Tibial nerve (tissue), 4 donors: ENCODE results near the gene NIT2. TPM values are rescaled to one million over a fixed set of nuclear protein-coding genes. Genes with fewer than 3 reads are reported as not detected.

Experiments used
- DNase-seq, 2 donors: peaks; one replicate each; pipeline ENCODE4 v3.0.0-alpha.2; 2019; ENCODE audit warnings: low spot score in 2 of 2
- H3K27ac ChIP-seq, 4 donors: fragments of 200-600 bp; sonication (generic) in 3 of 4; one replicate each; pipeline ENCODE4 v1.5.1; 2017 to 2019; ENCODE audit warnings: mild to moderate bottlenecking in 1 of 4
- H3K27me3 ChIP-seq, 2 donors: fragments of 200-600 bp; sonication (generic) in 1 of 2; one replicate each; pipeline versions ENCODE4 v1.5.1 to v1.6.0; 2017 to 2019
- H3K36me3 ChIP-seq, 3 donors: fragments of 200-600 bp; sonication (generic); one replicate each; pipeline ENCODE4 v1.5.1; 2018 to 2019
- H3K4me1 ChIP-seq, 4 donors: fragments of 200-600 bp; sonication (generic) in 3 of 4; one replicate each; pipeline ENCODE4 v1.5.1; 2017 to 2019
- H3K4me3 ChIP-seq, 4 donors: fragments of 200-600 bp; sonication (generic) in 3 of 4; one replicate each; pipeline ENCODE4 v1.5.1; 2017 to 2019; ENCODE audit warnings: mild to moderate bottlenecking in 1 of 4, moderate library complexity in 1 of 4
- H3K9me3 ChIP-seq, 4 donors: fragments of 200-600 bp; sonication (generic) in 3 of 4; one replicate each; pipeline ENCODE4 v1.5.1; 2017 to 2019
- CTCF ChIP-seq, 5 experiments: fragments of 200-600 bp in 3 of 5; fragments of 450-650 bp in 2 of 5; sonication (generic) in 3 of 5; IDR thresholded peaks; one replicate each; pipeline ENCODE4 v1.5.1; 2016 to 2019; ENCODE audit warnings: antibody characterized with exemption in 5 of 5, mild to moderate bottlenecking in 3 of 5, moderate library complexity in 2 of 5
- EP300 ChIP-seq, 2 donors: sonication (generic); formaldehyde crosslinking; IDR thresholded peaks; one replicate each; pipeline ENCODE4 v1.6.1; 2017; ENCODE audit warnings: antibody characterized with exemption in 2 of 2, mild to moderate bottlenecking in 1 of 2
- POLR2A ChIP-seq, 2 donors: fragments of 450-650 bp; IDR thresholded peaks; one replicate each; pipeline ENCODE4 v1.6.1; 2017; ENCODE audit warnings: antibody characterized with exemption in 2 of 2, mild to moderate bottlenecking in 2 of 2, moderate library complexity in 2 of 2
- WGBS, 2 donors: methylation state at CpG; one replicate each; pipeline ENCODE4 v1.1.5; 2018; 5-methylcytosine and 5-hydroxymethylcytosine counted together
- total RNA-seq, 4 donors: library from RNA; depleted of rRNA; stranded (reverse); fragments of >200 nt; gene quantifications; one replicate each; pipeline ENCODE4 v1.1.0, GENCODE V29; 2016

Gene NIT2
- total RNA-seq, 4 donors from 2014 or later, result 32.9 to 43.5 (median 37.4) TPM

- DNase-seq, result no peak
- peaks cover 0 to 56% (median 30%) of the 10 kb centered on the region in 4 donors for H3K4me1 ChIP-seq
- H3K27me3 ChIP-seq, result no peaks in the 10 kb centered on the region
- 0% methylated on average over 2 of the region's 2 CpGs for WGBS, 2 donors
- peaks cover 0 to 10% (median 0%) of the 10 kb centered on the region in 3 donors for H3K36me3 ChIP-seq
- H3K9me3 ChIP-seq, result peaks cover 0 to 7% (median under 1%) of the 10 kb centered on the region in 4 donors
- peak overlapping the region in 3 of 4 donors; percentile 82 to 94 (median 92) for H3K27ac ChIP-seq
- TF ChIP-seq POLR2A (IDR thresholded peaks at IDR 0.05), result no peak
- TF ChIP-seq CTCF (IDR thresholded peaks at IDR 0.05), result no peak
- no peak for TF ChIP-seq EP300 (IDR thresholded peaks at IDR 0.05)
- peak overlapping the region; percentile 79 to 100 (median 92) for H3K4me3 ChIP-seq
Observed at GRCh38 chr3:100402256-100402655, 67.7 kb downstream of the NIT2 start.

GRCh38 chr3:100402891-100403290, 68.3 kb downstream of the NIT2 start:
- Histone ChIP-seq H3K27me3 (no peaks in the 10 kb centered on the region), H3K27ac (no peak overlapping the region), H3K4me3 (peak overlapping the region in 1 of 4 donors; percentile 100), H3K4me1 (peaks cover 0 to 50% (median 30%) of the 10 kb centered on the region in 4 donors), H3K36me3 (peaks cover 0 to 16% (median 0%) of the 10 kb centered on the region in 3 donors), H3K9me3 (peaks cover 0 to 12% (median 2%) of the 10 kb centered on the region in 4 donors)
- TF ChIP-seq CTCF (IDR thresholded peaks at IDR 0.05) (no peak), EP300 (IDR thresholded peaks at IDR 0.05) (no peak), POLR2A (IDR thresholded peaks at IDR 0.05) (no peak)
- 36 to 37% methylated on average over 2 of the region's 2 CpGs for WGBS, 2 donors
- no peak for DNase-seq

- H3K9me3 ChIP-seq, result peaks cover 0 to 18% (median 2%) of the 10 kb centered on the region in 4 donors
- peaks cover 0 to 23% (median 0%) of the 10 kb centered on the region in 3 donors for H3K36me3 ChIP-seq
- no peaks in the 10 kb centered on the region for H3K27me3 ChIP-seq
- H3K4me1 ChIP-seq, result peaks cover 0 to 44% (median 29%) of the 10 kb centered on the region in 4 donors
- peak overlapping the region in 1 of 4 donors; percentile 100 for H3K4me3 ChIP-seq
- no peak for TF ChIP-seq EP300 (IDR thresholded peaks at IDR 0.05)
- H3K27ac ChIP-seq, result no peak overlapping the region
- WGBS, 2 donors, result 57 to 60% methylated on average over 5 of the region's 5 CpGs
- DNase-seq, result no peak
Observed at GRCh38 chr3:100403362-100404249, 69.0 kb downstream of the NIT2 start.

GRCh38 chr3:100404250-100404548, 69.6 kb downstream of the NIT2 start:
- peaks cover 0 to 24% (median 0%) of the 10 kb centered on the region in 3 donors for H3K36me3 ChIP-seq

GRCh38 chr3:100407164-100407563, 72.6 kb downstream of the NIT2 start:
- H3K27ac ChIP-seq, result no peak overlapping the region
- no peak for TF ChIP-seq CTCF (IDR thresholded peaks at IDR 0.05)
- H3K27me3 ChIP-seq, result no peaks in the 10 kb centered on the region
- peaks cover 0 to 31% (median 2%) of the 10 kb centered on the region in 4 donors for H3K9me3 ChIP-seq
- H3K4me3 ChIP-seq, result no peak overlapping the region
- H3K4me1 ChIP-seq, result peaks cover 0 to 24% (median 16%) of the 10 kb centered on the region in 4 donors
- no peak for DNase-seq
- peaks cover 0 to 42% (median 0%) of the 10 kb centered on the region in 3 donors for H3K36me3 ChIP-seq
- 75% methylated on average over 2 of the region's 2 CpGs for WGBS, 2 donors

More at GRCh38 chr3:100404250-100404548, 69.6 kb downstream of the NIT2 start:
- Histone ChIP-seq H3K27me3 (no peaks in the 10 kb centered on the region), H3K27ac (no peak overlapping the region), H3K4me3 (no peak overlapping the region), H3K4me1 (peaks cover 0 to 38% (median 26%) of the 10 kb centered on the region in 4 donors), H3K9me3 (peaks cover 0 to 18% (median 2%) of the 10 kb centered on the region in 4 donors)
- DNase-seq, result no peak
- 85 to 93% methylated on average over 1 of the region's 1 CpG for WGBS, 2 donors
- no peak for TF ChIP-seq CTCF (IDR thresholded peaks at IDR 0.05)
- no peak for TF ChIP-seq POLR2A (IDR thresholded peaks at IDR 0.05)
- TF ChIP-seq EP300 (IDR thresholded peaks at IDR 0.05), result no peak
